B cell (primary cell): ENCODE data around the gene CELA2A.

ENCODE experiments used
- CTCF ChIP-seq: fragments of 200-600 bp; IDR thresholded peaks from one replicate; pipeline ENCODE4 v1.8.0; 2022; ENCODE audit warnings: antibody characterized with exemption, mild to moderate bottlenecking
- EZH2 ChIP-seq: IDR thresholded peaks from 2 replicates; pipeline ENCODE4 v1.6.1; 2012; ENCODE audit warnings: borderline replicate concordance, low read depth, mild to moderate bottlenecking, moderate library complexity, low read length; ENCODE audit not compliant: insufficient read depth, poor library complexity, severe bottlenecking

GRCh38 chr1:15500184-15501178 lies 43.9 kb downstream of the CELA2A start:
- no peak for TF ChIP-seq CTCF
- TF ChIP-seq EZH2 = no peak
